OCI-LY7 (cell line): ENCODE results near the gene SIGLEC6. TPM values are rescaled to one million over a fixed set of nuclear protein-coding genes. Genes with fewer than 3 reads are reported as not detected.

Source experiments
- BruUV-seq: library from RNA; stranded (reverse); fragments of 400-500 nt; replicated peaks from 2 replicates; lab custom pipeline; 2021; lab: Mats Ljungman, UMichigan
- CTCF ChIA-PET: fragments of 300-600 bp; sonication (Branson Sonifier 250); formaldehyde crosslinking; loops from one replicate; lab custom pipeline; 2022; ENCODE audit warnings: antibody characterized with exemption; ENCODE audit not compliant: unreplicated experiment; lab: Charles Lee
- POLR2A ChIA-PET: fragments of 300-600 bp; sonication (Branson Sonifier 250); formaldehyde crosslinking; loops from one replicate; lab custom pipeline; 2022; ENCODE audit warnings: antibody characterized with exemption; lab: Charles Lee
- DNase-seq: peaks from one replicate; pipeline ENCODE4 v3.0.0-alpha.2; 2015; ENCODE audit warnings: low spot score
- H2AFZ ChIP-seq: fragments of 200-600 bp; sonication (generic), shearing (Covaris generic); 2 replicates; pipeline ENCODE4 v1.6.1; 2014; ENCODE audit warnings: mild to moderate bottlenecking, antibody characterized with exemption, low read length, moderate library complexity
- H3K27ac ChIP-seq: fragments of 200-600 bp; sonication (generic); 2 replicates; pipeline ENCODE4 v1.5.1; 2014; ENCODE audit warnings: mixed run types, low read depth, mild to moderate bottlenecking, moderate library complexity, low read length, inconsistent platforms; ENCODE audit not compliant: poor library complexity, severe bottlenecking
- H3K36me3 ChIP-seq: fragments of 200-600 bp; sonication (generic); 2 replicates; pipeline ENCODE4 v1.6.1; 2014; ENCODE audit warnings: mild to moderate bottlenecking, antibody characterized with exemption, low read length, moderate library complexity, mixed read lengths; ENCODE audit not compliant: insufficient read depth
- H3K4me1 ChIP-seq: fragments of 200-600 bp; sonication (generic); 2 replicates; pipeline ENCODE4 v1.5.1; 2014; ENCODE audit warnings: mild to moderate bottlenecking, low read length; ENCODE audit not compliant: insufficient read depth, poor library complexity, severe bottlenecking
- H3K4me2 ChIP-seq: fragments of 200-600 bp; sonication (generic); 2 replicates; pipeline ENCODE4 v1.6.1; 2014; ENCODE audit warnings: mild to moderate bottlenecking, low read length
- H3K4me3 ChIP-seq: fragments of 200-600 bp; sonication (generic); 2 replicates; pipeline ENCODE4 v1.5.1; 2014; ENCODE audit warnings: mild to moderate bottlenecking, low read depth, low read length; ENCODE audit not compliant: poor library complexity, severe bottlenecking
- H3K79me2 ChIP-seq: fragments of 200-600 bp; sonication (generic); 2 replicates; pipeline ENCODE4 v1.6.1; 2016; ENCODE audit warnings: low read depth, mild to moderate bottlenecking, low read length, moderate library complexity, mixed read lengths; ENCODE audit not compliant: insufficient read depth
- H3K9me2 ChIP-seq: fragments of 200-600 bp; sonication (generic); 2 replicates; pipeline ENCODE4 v1.6.1; 2016; ENCODE audit warnings: mild to moderate bottlenecking, low read length, mixed read lengths; ENCODE audit not compliant: insufficient read depth
- H3K9me3 ChIP-seq: fragments of 200-600 bp; sonication (generic); 2 replicates; pipeline ENCODE4 v1.6.1; 2014; ENCODE audit warnings: mild to moderate bottlenecking, mixed run types, low read length, mixed read lengths
- H4K20me1 ChIP-seq: fragments of 200-600 bp; sonication (generic); 2 replicates; pipeline ENCODE4 v1.6.1; 2014; ENCODE audit warnings: mild to moderate bottlenecking, antibody characterized with exemption, low read length, moderate library complexity, mixed read lengths; ENCODE audit not compliant: insufficient read depth
- EZH2phosphoT487 ChIP-seq: fragments of 200-600 bp; sonication (generic); IDR thresholded peaks from 2 replicates; pipeline ENCODE4 v1.6.1; 2018; ENCODE audit warnings: low read depth, borderline replicate concordance, mild to moderate bottlenecking, mixed run types, antibody characterized with exemption, low read length, moderate library complexity, mixed read lengths
- intact Hi-C: fragments of 100-400 bp; cut with micrococcal nuclease; formaldehyde crosslinking; loops from one replicate; pipeline ENCODE4 v1.10.0; 2022; ENCODE audit not compliant: unreplicated experiment
- total RNA-seq, 2 experiments: library from RNA; depleted of rRNA in 1 of 2; stranded (reverse); fragments of >200 nt in 1 of 2; shearing (Covaris generic) in 1 of 2; gene quantifications; 2 replicates each; pipeline ENCODE4 v1.2.3, GENCODE V29; 2014 to 2022
- TF ChIP-seq, protein P1 (sequence below): fragments of 200-600 bp; sonication (generic); conservative IDR thresholded peaks from 2 replicates; pipeline ENCODE4 v1.5.1; 2014; ENCODE audit warnings: mild to moderate bottlenecking, antibody characterized with exemption, low read length, moderate library complexity, mixed read lengths

SIGLEC6 gene
- total RNA-seq, 2 experiments from 2014 or later = not detected

DNA sequence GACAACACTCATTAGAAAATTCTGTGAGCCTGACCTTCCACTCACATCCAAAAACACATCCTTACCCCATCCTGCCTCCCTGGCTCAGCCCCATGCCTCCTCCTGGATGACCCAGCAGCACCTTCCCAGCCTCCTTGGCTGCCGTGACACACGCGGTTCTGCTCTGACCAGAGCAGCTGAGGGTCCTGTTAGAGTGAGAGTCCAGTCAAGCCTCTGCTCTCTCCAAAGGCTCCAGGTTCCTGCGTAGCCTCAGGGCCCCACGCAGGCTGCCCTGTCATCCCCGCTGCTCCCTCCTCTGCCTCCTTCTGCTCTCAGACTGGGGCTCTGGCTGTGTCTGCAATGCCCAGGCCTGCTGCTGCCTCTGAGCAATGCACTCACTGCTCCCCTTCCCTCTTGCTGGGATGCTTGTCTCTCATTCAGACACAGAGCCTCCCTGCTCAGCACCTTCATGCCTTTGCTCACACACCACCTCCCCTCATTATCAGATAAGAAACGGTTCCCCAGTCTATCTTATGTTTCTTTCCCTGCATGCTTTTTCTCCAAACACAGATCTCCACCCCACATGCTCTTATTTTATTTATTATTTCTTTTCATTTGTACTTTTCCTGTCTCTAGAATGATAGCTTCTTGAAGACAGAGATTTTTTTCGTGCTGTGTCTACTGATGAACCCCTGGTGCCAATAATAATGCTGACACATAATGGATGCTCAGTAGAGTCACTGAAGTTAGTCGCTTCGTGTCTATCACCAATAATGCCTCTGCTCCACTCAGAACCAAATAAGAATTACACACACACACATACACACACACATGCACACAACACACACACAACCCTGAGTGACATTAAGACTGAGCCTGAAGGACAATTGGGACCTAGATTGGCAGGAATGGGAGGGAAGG lies 10.2 kb upstream of the SIGLEC6 start:
- ChIA-PET POLR2A (no interaction called here), CTCF (no interaction called here)
- Histone ChIP-seq H3K27ac (no peak overlapping the region), H3K79me2 (no peaks in the 10 kb centered on the region), H3K9me3 (no peaks in the 10 kb centered on the region), H3K36me3 (no peaks in the 10 kb centered on the region), H3K4me2 (no peak overlapping the region), H3K4me3 (no peak overlapping the region), H3K9me2 (no peaks in the 10 kb centered on the region), H4K20me1 (no peaks in the 10 kb centered on the region), H2AFZ (no peak overlapping the region), H3K4me1 (no peaks in the 10 kb centered on the region)
- intact Hi-C loops = no loop called here
- no peak for DNase-seq
- no TSS peak for BruUV-seq
- TF ChIP-seq, protein P1, sequence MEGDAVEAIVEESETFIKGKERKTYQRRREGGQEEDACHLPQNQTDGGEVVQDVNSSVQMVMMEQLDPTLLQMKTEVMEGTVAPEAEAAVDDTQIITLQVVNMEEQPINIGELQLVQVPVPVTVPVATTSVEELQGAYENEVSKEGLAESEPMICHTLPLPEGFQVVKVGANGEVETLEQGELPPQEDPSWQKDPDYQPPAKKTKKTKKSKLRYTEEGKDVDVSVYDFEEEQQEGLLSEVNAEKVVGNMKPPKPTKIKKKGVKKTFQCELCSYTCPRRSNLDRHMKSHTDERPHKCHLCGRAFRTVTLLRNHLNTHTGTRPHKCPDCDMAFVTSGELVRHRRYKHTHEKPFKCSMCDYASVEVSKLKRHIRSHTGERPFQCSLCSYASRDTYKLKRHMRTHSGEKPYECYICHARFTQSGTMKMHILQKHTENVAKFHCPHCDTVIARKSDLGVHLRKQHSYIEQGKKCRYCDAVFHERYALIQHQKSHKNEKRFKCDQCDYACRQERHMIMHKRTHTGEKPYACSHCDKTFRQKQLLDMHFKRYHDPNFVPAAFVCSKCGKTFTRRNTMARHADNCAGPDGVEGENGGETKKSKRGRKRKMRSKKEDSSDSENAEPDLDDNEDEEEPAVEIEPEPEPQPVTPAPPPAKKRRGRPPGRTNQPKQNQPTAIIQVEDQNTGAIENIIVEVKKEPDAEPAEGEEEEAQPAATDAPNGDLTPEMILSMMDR = no peak
- TF ChIP-seq EZH2phosphoT487 = no peak

DNA sequence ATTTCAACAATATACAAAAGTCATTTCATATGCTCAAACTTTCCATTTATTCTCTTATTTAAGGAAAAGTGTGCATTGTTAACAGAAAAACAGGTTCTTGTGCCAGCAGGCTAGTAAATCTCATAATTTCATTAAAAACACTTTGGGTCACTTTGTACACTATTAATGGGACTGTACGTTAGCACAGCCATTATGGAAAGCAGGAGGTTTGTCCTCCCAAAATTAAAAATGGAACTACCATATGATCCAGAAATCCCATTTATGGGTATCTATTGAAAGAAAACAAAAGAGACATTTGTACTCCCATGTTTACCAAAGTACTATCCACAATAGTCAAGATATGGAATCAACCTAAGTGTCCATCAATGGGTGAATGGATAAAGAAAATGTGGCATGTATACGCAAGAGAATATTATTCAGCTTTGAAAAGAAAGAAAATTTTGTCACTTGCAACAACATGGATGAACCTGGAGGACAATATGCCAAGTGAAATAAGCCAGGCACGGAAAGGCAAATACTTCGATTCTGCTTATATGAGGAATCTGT lies 8.4 kb upstream of the SIGLEC6 start:
- Histone ChIP-seq H4K20me1 (no peaks in the 10 kb centered on the region), H3K4me2 (no peak overlapping the region), H3K36me3 (no peaks in the 10 kb centered on the region), H3K9me3 (no peaks in the 10 kb centered on the region), H3K4me3 (no peak overlapping the region), H3K9me2 (no peaks in the 10 kb centered on the region), H2AFZ (no peak overlapping the region), H3K4me1 (no peaks in the 10 kb centered on the region), H3K79me2 (no peaks in the 10 kb centered on the region), H3K27ac (no peak overlapping the region)
- CTCF ChIA-PET = no interaction called here
- no TSS peak for BruUV-seq
- no peak for TF ChIP-seq EZH2phosphoT487
- TF ChIP-seq, protein P1 = no peak
- POLR2A ChIA-PET = interaction anchor here (0.6 kb wide), 1 partner anchor 10 kb away, joined by 5 read pairs; no protein-coding TSS in a partner anchor
- intact Hi-C loops = no loop called here
- DNase-seq = no peak

DNA sequence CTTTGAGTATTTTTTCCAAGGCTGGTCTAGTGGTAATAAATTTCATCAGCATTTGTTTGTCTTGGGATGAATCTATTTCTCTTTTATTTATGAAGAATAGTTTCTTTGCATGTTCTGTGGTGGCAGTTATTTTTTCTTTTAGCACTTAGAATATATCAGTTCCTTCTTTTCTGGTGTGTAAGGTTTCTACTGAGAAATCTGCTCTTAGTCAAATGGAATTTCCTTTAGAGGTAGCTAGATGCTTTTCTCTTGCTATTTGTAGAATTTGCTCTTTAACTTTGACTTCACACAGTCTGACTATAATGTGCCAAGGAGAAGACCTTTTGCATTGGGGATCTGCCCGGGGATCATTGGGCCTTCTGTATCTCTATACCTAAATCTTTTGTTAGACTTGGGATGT lies 4.1 kb upstream of the SIGLEC6 start:
- DNase-seq = no peak
- BruUV-seq = no TSS peak
- no peak overlapping the region for H3K27ac ChIP-seq
- H3K4me3 ChIP-seq = no peak overlapping the region
- no peak for TF ChIP-seq EZH2phosphoT487
- TF ChIP-seq, protein P1 = no peak
- no peaks in the 10 kb centered on the region for H4K20me1 ChIP-seq
- H3K9me2 ChIP-seq = no peaks in the 10 kb centered on the region
- H3K36me3 ChIP-seq = no peaks in the 10 kb centered on the region
- intact Hi-C loops = no loop called here
- H3K9me3 ChIP-seq = no peaks in the 10 kb centered on the region
- ChIA-PET POLR2A (no interaction called here), CTCF (no interaction called here)
- no peaks in the 10 kb centered on the region for H3K4me1 ChIP-seq
- no peak overlapping the region for H3K4me2 ChIP-seq
- H3K79me2 ChIP-seq = no peaks in the 10 kb centered on the region
- H2AFZ ChIP-seq = no peak overlapping the region
